ENCODE results near the gene KDM4F.

KDM4F gene

GRCh38 chr11:95065336-95065735 is 16.1 kb downstream of the KDM4F start:
- no peak for DNase-seq

DNA sequence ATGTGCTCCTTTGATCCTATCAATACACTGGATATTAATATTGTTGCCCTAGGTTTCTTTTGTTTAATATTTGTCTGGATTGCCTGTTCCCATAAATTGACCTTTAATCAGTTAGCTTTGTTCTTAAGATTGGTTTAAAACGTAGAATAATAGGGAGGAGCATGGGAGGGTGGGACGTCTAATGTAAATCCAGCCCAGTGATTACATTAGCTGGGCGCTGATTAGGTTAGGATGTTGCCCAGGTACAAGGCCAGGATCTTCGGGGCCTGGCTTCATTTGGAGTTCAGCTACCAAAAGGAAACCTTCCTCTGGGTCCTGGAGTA is 17.5 kb downstream of the KDM4F start, which contains the start of gene SRSF8:
TSS of gene SRSF8 (plus strand) at position 204 of the 323 bp plus-strand sequence. CDS start 308 bp downstream, outside the sequence.
- no peak for DNase-seq

DNA sequence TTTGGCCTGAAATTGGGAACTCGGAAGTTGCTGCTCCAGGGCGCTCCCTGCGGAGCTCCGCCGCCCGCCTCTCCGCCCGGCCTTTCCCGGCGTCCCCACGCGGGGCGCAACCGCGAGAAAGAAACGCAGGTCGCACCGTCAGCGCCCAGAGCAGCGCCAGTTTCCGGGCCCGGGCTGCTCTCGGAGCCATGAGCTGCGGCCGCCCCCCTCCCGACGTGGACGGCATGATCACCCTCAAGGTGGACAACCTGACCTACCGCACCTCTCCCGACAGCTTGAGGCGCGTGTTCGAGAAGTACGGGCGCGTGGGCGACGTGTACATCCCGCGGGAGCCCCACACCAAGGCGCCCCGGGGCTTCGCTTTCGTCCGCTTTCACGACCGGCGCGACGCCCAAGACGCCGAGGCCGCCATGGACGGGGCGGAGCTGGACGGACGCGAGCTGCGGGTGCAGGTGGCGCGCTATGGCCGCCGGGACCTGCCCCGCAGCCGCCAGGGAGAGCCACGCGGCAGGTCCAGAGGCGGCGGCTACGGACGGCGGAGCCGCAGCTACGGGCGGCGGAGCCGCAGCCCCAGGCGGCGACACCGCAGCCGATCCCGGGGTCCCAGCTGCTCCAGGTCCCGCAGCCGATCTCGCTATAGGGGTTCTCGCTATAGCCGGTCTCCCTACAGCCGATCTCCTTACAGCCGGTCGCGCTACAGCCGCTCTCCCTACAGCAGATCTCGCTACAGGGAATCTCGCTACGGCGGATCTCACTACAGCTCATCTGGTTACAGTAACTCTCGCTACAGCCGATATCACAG is 18.0 kb downstream of the KDM4F start:
- DNase-seq: peak; percentile 76

DNA sequence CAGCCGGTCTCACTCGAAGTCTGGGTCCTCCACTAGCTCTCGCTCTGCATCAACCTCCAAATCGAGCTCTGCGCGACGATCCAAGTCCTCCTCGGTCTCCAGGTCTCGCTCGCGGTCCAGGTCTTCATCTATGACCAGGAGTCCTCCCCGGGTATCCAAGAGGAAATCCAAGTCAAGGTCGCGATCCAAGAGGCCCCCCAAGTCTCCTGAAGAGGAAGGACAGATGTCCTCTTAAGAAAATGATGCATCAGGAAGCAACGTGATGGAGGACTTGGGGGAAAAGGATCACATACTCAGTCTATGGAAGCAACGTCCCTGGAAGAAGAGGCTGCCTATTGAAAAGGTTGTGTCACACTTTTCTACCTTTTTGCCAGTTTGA is 18.6 kb downstream of the KDM4F start:
- no peak for DNase-seq

DNA sequence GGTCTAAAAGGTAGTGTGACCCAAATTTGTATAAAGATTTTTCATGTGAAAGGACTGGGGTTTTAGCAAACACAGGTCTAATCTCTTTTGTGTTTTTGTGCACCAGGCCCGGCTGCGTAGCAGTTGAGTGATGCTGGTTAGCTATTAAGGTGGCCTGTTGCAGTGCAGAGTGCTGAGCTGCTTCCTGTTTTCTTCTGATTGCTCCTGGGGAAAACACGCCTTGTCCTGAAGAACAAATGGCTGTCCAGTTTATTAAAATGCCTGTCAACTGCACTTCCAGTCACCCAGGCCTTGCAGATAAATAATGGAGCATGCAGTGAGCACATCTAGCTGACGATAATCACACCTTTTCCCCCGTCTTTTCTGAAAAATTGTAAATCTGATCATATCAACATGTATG is 19.3 kb downstream of the KDM4F start:
- peak; percentile 85 for DNase-seq

GRCh38 chr11:95070471-95070870 is 21.2 kb downstream of the KDM4F start:
- no peak for DNase-seq

DNA sequence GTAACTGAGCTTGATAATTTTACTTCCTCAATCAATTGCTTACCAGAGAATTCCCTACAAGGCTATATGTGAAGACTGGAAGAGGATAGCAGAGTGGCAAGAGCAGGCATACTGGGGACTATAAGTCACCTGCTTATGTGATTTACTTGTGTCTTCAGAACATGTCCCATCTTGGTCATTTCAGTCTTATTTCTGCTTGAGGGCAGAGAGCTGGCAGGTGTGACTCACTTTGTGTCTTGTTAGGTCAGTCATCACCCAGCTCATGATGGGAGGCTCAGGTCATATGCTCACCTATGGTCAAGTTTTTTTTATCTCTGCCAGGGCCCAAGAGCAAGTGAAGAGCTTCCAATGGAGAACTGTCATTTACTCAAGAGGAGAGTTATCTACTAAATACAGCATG is 23.7 kb downstream of the KDM4F start:
- no peak for DNase-seq

- DNase-seq: no peak
Measured at GRCh38 chr11:95074792-95075563, 25.8 kb downstream of the KDM4F start.

GRCh38 chr11:95076416-95076815 is 27.2 kb downstream of the KDM4F start:
- no peak for DNase-seq

DNA sequence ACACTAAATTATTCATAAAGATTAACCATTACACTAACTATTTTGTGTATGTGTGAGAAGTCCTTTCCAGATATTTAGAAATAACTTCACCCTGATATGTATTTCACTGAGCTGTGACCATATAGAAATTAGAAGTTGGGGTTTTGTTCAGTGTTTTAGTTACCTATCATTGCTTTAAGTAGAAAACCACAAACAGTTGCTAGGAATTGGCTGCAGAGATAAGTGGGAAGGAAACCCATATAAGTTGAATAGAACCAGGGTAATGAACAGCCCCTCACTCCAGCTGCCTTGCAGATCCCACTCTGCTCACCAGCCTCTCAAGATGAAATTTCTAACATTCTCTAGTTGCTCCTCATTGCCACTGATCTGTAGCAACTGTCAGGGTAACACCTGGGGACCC is 27.8 kb downstream of the KDM4F start:
- DNase-seq: no peak

DNA sequence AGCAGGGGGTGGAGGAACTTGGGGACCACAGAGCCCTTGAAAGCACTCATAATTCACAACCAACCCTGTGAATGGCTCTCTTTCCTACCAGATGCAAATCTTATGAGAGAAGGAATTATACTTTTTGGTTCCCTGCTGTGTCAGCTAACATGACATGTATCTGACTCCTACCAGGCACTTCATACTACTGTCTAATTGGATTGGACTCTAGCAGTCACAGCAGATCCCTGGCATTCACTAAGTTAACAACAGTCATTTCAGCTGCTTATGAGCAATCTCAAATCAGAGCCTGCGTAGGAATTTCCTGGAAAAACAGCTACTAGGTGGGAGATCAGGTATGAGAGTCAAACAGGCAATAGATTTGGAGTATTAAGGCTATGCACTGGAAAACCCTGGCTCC is 29.3 kb downstream of the KDM4F start:
- peak; percentile 43 for DNase-seq

- DNase-seq: no peak
Measured at GRCh38 chr11:95081010-95081409, 31.8 kb downstream of the KDM4F start.

DNA sequence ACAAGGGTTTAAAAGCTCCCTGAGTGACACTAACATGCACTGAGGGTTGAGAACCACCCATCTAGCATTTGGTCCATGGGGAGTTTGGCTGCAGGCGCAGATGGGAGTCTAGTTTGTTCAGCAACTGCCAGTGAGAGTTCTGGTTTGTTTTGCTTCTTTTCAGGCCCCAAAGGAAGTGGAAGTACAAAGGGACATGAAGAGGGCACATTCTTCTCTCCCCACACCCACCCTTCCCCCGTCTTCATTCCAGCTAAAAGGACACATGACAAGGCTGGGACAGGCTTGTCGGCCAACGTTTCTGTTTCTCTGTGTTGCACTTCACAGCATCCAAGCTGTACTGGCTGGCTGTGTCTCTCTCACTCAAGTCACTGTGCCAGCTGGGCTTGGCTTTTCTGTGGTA is 32.2 kb downstream of the KDM4F start:
- DNase-seq: peak; percentile 41

GRCh38 chr11:95082576-95083001 is 33.4 kb downstream of the KDM4F start:
- DNase-seq: no peak

GRCh38 chr11:95084509-95084908 is 35.3 kb downstream of the KDM4F start:
- DNase-seq: no peak

DNA sequence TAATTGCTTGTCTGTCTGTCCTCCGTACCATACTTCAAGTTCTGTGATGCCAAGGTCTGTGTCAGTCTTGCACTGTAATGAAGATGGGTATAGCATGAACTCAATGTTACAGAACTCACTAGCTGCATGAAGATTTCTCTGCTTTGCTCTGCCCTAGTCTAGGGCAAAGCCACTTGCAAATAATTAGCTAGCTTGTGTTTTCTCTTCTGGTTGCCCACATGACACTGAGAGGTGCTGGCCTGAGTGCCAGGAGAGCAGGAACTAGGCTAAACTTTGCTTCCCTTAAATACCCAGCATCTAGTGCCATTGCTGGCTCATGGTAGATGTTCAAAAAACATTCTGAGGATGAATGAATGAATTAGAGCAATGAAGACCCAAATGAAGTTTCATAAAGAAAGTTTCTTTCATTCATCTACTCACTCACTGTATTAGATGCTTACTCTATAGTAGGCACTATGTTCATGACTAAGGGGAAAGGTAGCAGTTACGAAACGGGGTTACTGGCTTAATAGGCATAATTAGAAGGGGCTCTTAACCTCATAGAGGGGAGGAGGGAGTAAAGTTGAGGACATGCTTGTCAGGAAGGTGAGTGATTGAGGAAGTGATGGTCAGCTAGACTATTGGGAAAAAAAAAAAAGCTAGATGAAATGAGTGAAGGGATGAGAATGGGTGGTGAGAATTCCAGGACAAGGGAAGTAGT is 36.0 kb downstream of the KDM4F start:
- DNase-seq: no peak

DNA sequence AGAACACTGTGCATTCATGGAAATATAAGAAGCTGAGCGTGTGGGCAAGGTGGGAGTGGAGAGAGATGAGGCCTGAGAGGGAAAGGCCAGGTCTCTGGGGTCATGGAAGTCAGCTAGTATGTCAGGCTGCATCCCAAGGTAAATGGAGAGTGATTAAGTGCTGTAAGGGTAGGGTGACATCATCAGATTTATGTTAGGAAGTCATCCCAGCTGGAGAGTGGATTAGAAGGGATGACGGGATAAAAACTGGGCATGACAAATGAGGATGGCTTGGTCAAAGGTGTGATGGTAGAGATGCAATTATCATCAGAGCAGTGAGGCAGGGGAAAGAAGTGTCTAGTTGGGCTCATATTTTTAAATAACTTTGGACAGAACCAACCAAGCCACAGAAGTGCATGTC is 36.9 kb downstream of the KDM4F start:
- no peak for DNase-seq

DNA sequence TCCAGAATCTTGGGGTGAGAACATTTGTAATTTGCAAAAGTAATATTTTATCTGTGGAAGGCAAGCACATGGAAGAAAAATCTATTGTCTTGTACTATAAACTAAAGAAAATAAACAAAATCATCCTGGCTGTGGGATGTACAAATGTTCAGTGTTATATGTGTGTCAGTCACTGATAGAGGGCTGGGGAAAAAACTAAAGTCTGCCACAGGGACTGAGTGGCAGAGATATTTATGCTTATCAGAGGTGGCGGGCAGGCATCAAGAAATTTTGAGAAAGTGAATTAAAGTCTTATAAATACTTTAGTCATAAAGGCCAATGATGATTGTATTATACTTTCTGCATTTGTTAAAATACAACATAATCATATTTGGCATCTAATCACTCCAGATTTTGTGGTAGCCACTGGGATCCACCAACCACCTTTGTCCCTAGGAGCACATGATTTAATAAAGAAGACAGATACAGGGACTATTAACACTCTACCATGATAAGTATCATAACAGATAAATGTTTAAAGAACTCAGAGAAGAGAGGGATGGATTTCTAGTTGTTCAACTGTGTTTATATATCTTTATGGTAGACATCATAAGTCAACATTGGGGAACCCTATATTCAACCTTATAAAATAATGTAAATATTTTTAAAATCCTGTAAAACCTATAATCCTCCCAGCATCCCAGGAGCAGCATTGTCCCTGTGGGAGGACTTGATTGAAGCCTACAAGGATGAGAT is 37.8 kb downstream of the KDM4F start:
- DNase-seq: no peak

DNA sequence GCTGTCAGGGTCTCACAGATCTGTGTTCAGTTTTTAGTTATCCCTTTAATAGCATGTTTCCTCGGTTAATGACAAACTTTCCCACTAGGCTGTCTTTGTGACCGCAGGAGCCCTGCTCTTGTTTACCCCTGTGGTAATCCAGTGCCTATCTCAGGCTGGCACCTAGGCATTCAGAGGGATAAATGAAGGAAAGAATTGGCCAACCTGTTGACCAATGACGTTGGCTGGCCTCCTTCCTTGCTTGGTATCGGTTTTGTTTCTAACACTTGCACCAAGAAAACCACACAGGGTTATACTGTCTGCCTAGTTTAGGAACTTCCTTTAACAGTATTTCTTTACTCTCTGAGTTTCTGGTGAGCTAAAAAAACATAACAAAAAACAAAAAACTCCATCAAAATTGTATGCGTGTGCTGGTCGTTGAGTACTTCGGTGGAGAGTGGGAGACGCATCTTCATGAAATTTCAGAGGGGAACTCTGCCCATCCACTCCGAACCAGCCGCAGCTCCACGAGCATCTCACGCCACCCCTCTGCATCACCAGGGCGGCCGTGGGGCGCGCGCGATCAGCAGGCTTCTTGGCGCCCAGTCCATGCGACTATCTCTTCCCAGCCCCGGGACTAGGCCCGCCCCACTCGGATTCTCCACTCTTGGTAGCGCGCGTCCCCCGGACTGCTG is 39.9 kb downstream of the KDM4F start:
- DNase-seq: no peak

- peak; percentile 88 for DNase-seq
Measured at GRCh38 chr11:95089620-95090542, 40.7 kb downstream of the KDM4F start, which contains the start of gene ENDOD1. Gene ENDOD1 (plus strand): TSS chr11:95089846. CDS start chr11:95089928, 82 bp downstream.

- no peak for DNase-seq
Measured at GRCh38 chr11:95091663-95092180, 42.5 kb downstream of the KDM4F start.

Data from fibroblast of skin of back (primary cell).